Measurements from ENCODE around the gene ARHGAP15.

Gene ARHGAP15

DNA sequence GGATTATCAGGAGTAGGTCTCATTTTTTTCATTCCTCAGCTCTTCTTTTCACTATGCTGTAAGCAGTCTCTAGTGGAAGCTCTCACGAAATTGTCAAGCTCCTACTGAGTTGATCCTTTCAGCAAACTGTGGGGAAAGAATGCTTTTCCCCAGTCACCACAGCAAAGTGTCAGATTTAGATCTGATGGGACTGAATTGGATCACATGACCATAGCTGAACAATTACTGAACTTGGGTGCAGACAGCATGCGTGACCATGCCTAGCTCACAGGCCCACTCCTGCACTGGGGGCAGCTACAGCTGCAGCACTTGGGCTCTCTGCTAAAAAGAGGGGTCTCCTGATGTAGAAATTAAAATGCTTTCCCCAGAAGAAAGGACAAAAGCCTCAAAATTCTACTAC lies 3.1 kb downstream of the ARHGAP15 start:
- no peaks in the 10 kb centered on the region for H3K27me3 Mint-ChIP-seq
- peaks cover 4% of the 10 kb centered on the region for H3K9me3 Mint-ChIP-seq (ENCODE audit: low read depth)
- peak overlapping the region; percentile 73 for H3K4me3 Mint-ChIP-seq
- H3K36me3 Mint-ChIP-seq, result peaks cover 9% of the 10 kb centered on the region
- no peak overlapping the region for H3K27ac Mint-ChIP-seq
- peaks cover 83% of the 10 kb centered on the region for H3K4me1 Mint-ChIP-seq (ENCODE audit: low read depth)

DNA sequence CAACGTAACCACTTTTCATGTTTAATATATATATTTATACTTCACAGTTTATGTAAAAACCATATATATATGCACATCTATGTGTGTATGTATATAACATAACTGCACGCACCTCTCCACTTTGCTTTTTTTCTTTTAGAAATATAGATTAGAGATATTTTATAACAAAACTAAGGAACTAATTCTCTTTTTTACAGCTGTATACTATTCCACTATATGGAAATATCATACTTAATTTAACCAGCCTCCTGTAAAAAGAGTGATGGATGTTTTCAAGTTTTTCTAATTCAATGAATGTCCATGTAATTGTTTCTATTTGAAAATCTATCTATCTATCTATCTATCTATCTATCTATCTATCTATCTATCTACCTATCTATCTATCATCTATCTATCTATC lies 4.6 kb downstream of the ARHGAP15 start:
- H3K36me3 Mint-ChIP-seq, result peaks cover 9% of the 10 kb centered on the region
- H3K4me3 Mint-ChIP-seq, result no peak overlapping the region
- H3K27me3 Mint-ChIP-seq, result no peaks in the 10 kb centered on the region
- H3K9me3 Mint-ChIP-seq (ENCODE audit: low read depth), result peaks cover 4% of the 10 kb centered on the region
- peak overlapping the region; percentile 83 for H3K27ac Mint-ChIP-seq
- H3K4me1 Mint-ChIP-seq (ENCODE audit: low read depth), result peaks cover 82% of the 10 kb centered on the region

DNA sequence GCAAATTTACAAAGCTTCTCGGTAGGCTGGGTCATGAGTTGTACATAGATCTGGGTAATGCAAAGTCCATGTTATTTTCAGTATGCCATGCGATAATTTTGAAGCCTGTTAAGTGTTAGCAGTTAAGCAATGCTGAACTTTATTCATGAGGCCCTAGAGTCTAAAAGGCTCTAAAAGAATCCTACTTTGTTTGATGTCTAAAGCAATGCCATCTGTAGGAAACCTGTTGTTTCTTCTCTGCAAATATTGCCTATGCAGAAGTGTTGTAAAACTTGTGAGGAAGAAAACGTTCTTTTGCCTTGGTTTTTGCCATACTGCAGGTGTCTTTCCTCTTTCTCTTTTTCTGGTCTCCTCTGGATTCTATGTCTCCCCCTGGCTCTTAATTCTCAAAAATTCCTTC lies 9.1 kb downstream of the ARHGAP15 start:
- Mint-ChIP-seq H3K27ac (peak overlapping the region; percentile 83), H3K4me3 (peak overlapping the region; percentile 42), H3K27me3 (no peaks in the 10 kb centered on the region), H3K4me1 (ENCODE audit: low read depth) (peaks cover 93% of the 10 kb centered on the region), H3K9me3 (ENCODE audit: low read depth) (peaks cover 4% of the 10 kb centered on the region), H3K36me3 (peaks cover 10% of the 10 kb centered on the region)

DNA sequence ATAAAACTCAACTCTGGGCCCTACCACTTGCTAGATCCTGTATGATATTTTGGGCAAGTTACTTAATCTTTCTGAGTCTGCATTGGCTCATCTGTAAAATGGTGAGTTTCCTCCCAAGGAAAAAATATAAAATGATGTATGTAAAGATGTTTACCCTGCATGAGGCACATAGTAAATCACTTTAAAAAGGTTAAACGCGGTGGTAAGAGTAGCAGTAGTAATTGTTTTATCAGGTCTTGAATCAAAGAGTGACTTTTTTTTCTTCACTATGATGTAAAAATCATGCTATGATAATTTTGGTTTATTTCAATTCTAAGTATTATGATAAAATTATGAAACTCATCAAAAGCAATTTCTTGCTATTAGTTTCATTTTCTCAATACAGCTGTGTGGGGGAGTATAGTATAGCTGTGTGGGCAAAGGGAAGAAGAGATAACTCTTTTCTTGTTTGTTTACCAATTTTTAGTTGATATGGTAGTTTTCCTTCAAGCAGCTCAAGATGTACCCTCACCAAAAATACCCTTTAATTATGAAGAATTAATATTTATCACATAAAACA lies 10.7 kb downstream of the ARHGAP15 start:
- no peaks in the 10 kb centered on the region for H3K9me3 Mint-ChIP-seq (ENCODE audit: low read depth)
- H3K36me3 Mint-ChIP-seq, result peaks cover 9% of the 10 kb centered on the region
- H3K4me1 Mint-ChIP-seq (ENCODE audit: low read depth), result peaks cover 95% of the 10 kb centered on the region
- H3K27me3 Mint-ChIP-seq, result no peaks in the 10 kb centered on the region
- H3K27ac Mint-ChIP-seq, result peak overlapping the region; percentile 91
- peak overlapping the region; percentile 76 for H3K4me3 Mint-ChIP-seq

DNA sequence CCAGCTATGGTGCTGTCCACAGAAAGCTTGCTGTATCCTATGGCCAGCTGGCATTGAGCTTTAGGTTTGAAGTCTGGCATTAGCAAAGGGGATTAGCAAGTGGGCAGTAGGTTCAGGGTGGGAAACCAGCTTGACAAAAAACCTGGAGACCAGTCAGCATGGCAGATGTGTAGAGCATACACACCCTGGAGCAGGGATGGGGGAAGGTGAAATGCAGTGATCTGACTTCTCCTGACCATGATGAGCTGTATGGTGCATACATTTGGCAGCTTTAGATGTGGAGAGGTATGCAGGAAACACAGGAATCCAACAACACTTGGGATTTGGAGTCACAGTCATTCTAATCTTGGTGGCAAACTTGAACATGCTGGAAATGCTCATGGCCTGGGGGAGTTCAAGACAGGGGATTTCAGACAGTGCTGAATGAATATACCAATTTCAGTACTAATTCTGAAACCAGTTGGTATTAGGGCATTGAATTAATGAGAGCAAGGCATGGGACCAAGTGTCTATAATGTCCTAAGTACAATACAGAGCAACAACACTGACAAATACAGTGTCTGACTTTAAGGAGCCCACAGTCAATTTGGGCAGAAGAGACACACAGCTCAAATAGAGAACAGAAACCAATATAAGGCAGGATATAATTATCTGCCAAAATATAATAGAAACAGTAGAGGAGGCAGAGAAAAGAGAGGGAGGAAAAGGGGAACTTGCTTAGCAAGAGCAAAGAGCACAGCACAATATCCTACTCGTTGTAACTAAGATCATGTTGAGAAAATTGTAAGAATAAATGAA lies 11.8 kb downstream of the ARHGAP15 start:
- H3K27me3 Mint-ChIP-seq, result no peaks in the 10 kb centered on the region
- peak overlapping the region; percentile 91 for H3K27ac Mint-ChIP-seq

DNA sequence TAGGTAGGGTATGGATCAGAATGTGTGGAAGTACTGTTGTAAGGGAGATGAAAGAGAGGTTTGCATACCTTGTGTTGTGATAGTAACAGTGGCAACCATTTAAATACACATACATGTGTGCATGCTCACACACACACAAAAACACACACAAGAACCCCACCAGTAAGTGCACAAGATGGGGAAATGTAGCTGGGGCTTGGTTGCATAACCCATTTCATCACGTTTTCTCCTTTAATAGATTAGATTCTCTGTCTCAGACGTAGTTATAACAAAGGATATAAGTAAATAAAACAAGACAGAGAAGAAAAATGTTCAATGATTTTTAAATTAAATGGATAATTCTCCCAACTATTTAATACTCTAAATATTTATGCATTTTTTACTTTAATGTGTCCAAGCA lies 13.4 kb downstream of the ARHGAP15 start:
- Mint-ChIP-seq H3K9me3 (ENCODE audit: low read depth) (no peaks in the 10 kb centered on the region), H3K27ac (peak overlapping the region; percentile 91), H3K27me3 (no peaks in the 10 kb centered on the region), H3K4me1 (ENCODE audit: low read depth) (peaks cover 92% of the 10 kb centered on the region), H3K36me3 (peaks cover 9% of the 10 kb centered on the region), H3K4me3 (no peak overlapping the region)

More for the DNA sequence above, 11.8 kb downstream of the ARHGAP15 start:
- peak overlapping the region; percentile 76 for H3K4me3 Mint-ChIP-seq
- H3K4me1 Mint-ChIP-seq (ENCODE audit: low read depth), result peaks cover 92% of the 10 kb centered on the region
- peaks cover 9% of the 10 kb centered on the region for H3K36me3 Mint-ChIP-seq
- no peaks in the 10 kb centered on the region for H3K9me3 Mint-ChIP-seq (ENCODE audit: low read depth)

DNA sequence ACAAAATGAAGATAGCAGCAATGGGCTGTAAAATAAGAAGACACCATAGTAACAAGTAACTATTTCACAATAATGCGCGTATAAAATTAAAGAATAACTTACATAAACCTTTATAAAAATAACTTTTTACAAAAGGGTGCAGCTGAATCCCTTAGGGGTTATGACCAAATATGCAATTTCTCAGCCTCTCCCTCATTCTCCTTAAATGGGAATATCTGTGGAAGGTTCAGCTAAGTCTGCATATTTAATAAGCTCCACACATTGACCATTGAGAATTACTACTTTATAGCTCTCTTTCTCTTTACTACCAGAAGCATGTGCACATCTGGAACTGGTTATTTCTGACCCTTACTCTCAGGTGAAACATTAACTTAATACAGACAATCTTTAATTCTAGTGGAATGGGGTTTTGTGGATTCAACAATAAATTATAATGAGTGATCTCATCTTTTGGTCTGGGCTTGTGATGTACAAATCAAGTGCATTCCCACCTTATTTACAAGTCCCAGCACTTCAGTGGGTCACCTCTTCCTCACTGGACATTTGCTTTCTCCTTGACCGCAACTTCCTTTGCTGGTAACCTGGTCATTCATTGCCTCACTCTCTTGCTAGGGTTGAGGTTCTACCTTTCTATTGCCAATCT lies 15.7 kb downstream of the ARHGAP15 start:
- Mint-ChIP-seq H3K36me3 (peaks cover 5% of the 10 kb centered on the region), H3K9me3 (ENCODE audit: low read depth) (no peaks in the 10 kb centered on the region), H3K27ac (peak overlapping the region; percentile 82), H3K27me3 (no peaks in the 10 kb centered on the region), H3K4me1 (ENCODE audit: low read depth) (peaks cover 94% of the 10 kb centered on the region), H3K4me3 (peak overlapping the region; percentile 8)

DNA sequence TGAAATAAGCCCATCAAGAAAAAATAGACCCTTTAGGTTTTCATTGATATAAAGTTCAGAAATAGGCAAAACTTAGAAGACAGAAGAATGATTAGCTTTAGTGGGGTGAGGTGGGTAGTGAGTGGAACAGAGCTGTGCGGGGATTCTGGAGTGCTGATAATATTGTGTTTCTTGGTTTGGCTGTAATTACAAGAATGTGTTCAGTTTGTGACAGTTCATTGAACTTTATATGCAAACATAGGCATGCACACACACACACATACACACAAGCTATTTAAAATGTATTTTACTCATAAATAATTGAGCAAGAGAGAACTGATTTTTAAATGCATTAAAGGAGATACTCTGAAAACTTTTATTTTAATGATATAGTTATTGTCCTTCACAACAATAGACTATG lies 17.1 kb downstream of the ARHGAP15 start:
- Mint-ChIP-seq H3K27ac (peak overlapping the region; percentile 68), H3K4me3 (no peak overlapping the region), H3K36me3 (peaks cover 5% of the 10 kb centered on the region), H3K9me3 (ENCODE audit: low read depth) (no peaks in the 10 kb centered on the region), H3K4me1 (ENCODE audit: low read depth) (peaks cover 94% of the 10 kb centered on the region), H3K27me3 (no peaks in the 10 kb centered on the region)

DNA sequence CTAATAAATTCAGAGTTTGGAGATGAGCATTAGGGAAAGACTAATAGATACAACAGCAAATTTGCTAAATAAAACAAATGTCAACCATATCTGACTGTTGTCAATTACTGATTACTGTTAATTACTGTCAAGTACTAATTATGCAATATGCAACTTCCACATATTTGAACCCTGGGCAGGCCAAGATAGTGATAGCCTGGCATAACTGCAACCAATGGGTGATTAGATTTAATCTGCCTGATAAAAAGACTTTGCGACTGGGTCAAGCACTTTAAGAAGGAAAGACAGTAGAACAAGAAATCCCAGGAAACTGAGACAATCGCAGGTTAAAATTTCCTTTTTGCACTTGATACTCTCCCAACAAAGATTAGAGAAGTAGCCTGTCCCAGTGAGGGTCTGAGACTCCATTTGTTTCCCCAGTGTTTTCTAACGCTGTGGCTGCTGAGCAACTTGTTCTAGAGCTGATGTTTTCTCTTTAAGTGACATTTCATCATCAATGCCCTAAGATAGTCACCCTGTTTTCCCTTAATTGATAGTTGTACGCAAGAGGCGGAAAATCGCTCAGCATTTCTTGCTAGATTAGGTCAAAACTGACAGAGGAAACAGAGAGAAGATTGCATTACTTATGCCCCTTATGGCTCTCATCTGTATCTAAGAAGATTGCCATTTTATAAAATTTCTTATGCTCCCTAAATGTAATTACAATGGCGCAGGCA lies 17.8 kb downstream of the ARHGAP15 start:
- Mint-ChIP-seq H3K9me3 (ENCODE audit: low read depth) (no peaks in the 10 kb centered on the region), H3K4me1 (ENCODE audit: low read depth) (peaks cover 94% of the 10 kb centered on the region), H3K36me3 (peaks cover 5% of the 10 kb centered on the region), H3K27ac (peak overlapping the region; percentile 95), H3K27me3 (no peaks in the 10 kb centered on the region), H3K4me3 (no peak overlapping the region)

DNA sequence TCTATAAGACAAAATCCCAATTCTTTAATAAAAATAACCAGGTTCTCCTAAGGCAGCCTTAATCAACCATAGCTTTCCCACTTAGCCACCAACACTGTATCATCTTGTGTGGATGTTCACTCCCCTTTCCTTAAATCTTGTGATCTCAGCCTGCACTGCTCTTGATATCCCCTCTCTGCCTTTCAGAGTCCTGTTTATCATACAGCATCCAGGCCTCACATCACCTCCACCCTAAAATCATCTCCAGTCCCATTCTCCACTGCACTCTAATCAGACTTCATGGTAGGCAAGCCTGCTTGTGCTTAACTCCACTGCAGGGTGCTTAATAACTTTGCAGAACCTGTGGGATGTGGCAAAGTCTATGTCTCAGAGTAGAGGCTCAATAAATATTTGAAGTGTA lies 18.8 kb downstream of the ARHGAP15 start:
- H3K27me3 Mint-ChIP-seq, result no peaks in the 10 kb centered on the region
- no peaks in the 10 kb centered on the region for H3K9me3 Mint-ChIP-seq (ENCODE audit: low read depth)
- peaks cover 95% of the 10 kb centered on the region for H3K4me1 Mint-ChIP-seq (ENCODE audit: low read depth)
- H3K27ac Mint-ChIP-seq, result peak overlapping the region; percentile 95
- peaks cover 5% of the 10 kb centered on the region for H3K36me3 Mint-ChIP-seq
- H3K4me3 Mint-ChIP-seq, result no peak overlapping the region

DNA sequence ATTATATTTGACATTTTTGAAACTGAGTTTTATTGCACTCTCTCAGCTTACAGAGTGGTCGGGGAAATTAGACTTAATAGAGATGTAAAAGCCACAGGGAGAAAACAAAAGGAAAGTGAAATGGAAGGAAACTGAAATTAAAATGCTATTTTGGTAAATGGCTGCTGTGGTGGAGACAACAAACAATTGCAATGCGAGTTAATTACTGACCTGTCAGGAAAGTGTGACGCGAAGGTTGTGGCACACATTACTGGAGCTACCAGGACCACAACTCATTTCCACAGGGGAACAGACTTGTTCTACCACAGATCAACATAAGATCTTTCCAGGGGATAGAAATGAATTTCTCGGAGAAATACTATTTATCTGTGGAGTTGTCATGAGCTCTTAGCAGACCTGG lies 19.5 kb downstream of the ARHGAP15 start:
- Mint-ChIP-seq H3K27ac (peak overlapping the region; percentile 95), H3K4me3 (peak overlapping the region; percentile 52), H3K4me1 (ENCODE audit: low read depth) (peaks cover 93% of the 10 kb centered on the region), H3K9me3 (ENCODE audit: low read depth) (no peaks in the 10 kb centered on the region), H3K36me3 (peaks cover 5% of the 10 kb centered on the region), H3K27me3 (no peaks in the 10 kb centered on the region)

DNA sequence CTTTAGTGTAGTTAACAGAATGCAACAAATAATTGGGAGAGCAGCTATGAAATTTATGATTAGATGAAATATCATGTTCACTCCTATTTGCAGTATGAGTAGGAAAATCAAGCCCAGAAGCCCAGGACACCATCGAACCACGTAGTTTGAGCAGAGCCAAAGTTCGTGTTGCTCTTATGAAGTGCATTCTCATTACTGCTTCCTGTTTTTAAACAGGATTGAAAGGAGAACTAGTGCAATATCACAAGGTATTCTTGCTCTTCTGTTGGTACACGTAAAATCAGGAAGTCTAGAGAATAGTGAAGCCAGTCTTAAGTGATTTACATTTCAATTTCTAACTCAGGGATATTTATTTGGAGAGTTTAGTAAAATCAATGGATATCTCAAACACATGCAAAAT lies 21.1 kb downstream of the ARHGAP15 start:
- H3K4me1 Mint-ChIP-seq (ENCODE audit: low read depth), result peaks cover 94% of the 10 kb centered on the region
- peak overlapping the region; percentile 95 for H3K27ac Mint-ChIP-seq
- no peaks in the 10 kb centered on the region for H3K9me3 Mint-ChIP-seq (ENCODE audit: low read depth)
- no peaks in the 10 kb centered on the region for H3K27me3 Mint-ChIP-seq
- peaks cover 6% of the 10 kb centered on the region for H3K36me3 Mint-ChIP-seq
- H3K4me3 Mint-ChIP-seq, result peak overlapping the region; percentile 65

DNA sequence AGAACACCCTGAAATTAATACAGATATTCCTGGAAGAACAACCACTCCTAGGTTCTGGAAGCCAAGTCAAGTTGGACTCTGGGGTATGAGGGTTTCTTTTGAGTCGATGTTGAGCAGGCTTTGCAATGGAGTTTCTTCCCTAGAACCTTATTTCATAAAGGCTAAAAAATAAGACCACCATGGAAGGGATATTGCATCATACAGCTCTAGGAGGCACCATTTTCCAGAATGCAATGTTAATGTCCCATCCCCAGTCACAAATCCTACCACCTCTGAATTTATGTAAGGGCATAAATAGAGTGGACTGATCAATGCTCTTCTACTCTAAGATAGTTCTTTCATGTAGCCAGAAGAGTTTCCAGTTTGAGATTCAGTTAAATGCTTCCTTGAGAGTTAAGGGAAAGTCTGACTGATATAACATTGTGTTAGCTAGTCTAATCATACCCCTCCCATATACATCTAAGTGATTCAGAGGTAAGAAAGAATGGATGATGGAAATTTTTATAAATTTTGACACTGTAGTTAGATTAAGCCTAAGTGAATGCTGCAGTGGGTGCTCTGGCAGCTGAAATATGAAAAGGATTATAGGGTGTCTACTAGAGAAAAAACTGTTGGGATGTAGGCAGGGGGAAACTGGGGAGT lies 22.0 kb downstream of the ARHGAP15 start:
- peak overlapping the region; percentile 95 for H3K27ac Mint-ChIP-seq
- peaks cover 7% of the 10 kb centered on the region for H3K36me3 Mint-ChIP-seq
- peaks cover 96% of the 10 kb centered on the region for H3K4me1 Mint-ChIP-seq (ENCODE audit: low read depth)
- no peaks in the 10 kb centered on the region for H3K9me3 Mint-ChIP-seq (ENCODE audit: low read depth)
- peak overlapping the region; percentile 32 for H3K4me3 Mint-ChIP-seq
- no peaks in the 10 kb centered on the region for H3K27me3 Mint-ChIP-seq

DNA sequence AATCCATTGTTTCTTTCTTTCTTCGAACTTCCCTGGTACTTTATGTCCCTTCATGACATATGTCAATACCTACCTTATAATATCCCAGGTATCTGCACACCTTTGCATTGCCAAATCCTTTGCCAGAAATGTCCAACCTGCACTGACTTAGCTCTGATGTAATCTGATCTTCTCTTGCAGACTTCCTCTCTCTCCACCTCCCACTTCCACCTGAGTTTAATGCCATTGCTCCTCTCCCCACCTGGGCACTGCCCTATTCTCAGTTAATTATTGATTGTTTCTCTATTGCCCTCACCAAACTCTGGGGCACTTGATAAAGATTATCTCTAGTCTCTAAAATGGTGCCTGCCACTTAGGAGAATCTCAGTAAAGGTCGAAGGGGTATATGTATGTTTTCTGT lies 23.0 kb downstream of the ARHGAP15 start:
- H3K4me1 Mint-ChIP-seq (ENCODE audit: low read depth), result peaks cover 96% of the 10 kb centered on the region
- peak overlapping the region; percentile 95 for H3K27ac Mint-ChIP-seq
- no peaks in the 10 kb centered on the region for H3K27me3 Mint-ChIP-seq
- H3K9me3 Mint-ChIP-seq (ENCODE audit: low read depth), result no peaks in the 10 kb centered on the region
- peaks cover 8% of the 10 kb centered on the region for H3K36me3 Mint-ChIP-seq
- H3K4me3 Mint-ChIP-seq, result peak overlapping the region; percentile 64
